Lung (tissue), 12 donors: ENCODE measurements around the gene SFRP5. TPM values are rescaled to one million over a fixed set of nuclear protein-coding genes. Genes with fewer than 3 reads are reported as not detected.
A peak's percentile ranks its signal among the peaks of the same experiment; 100 is the strongest.

Experiments used
- ATAC-seq: fragments of 200-7000 bp; cut with Tn5 transposase; one replicate; pipeline ENCODE4 v1.9.1; 2020; ENCODE audit warnings: moderate number of reproducible peaks; ENCODE audit not compliant: insufficient read depth, low FRiP score
- DNase-seq, 3 donors: peaks; one replicate each; pipeline ENCODE4 v3.0.0-alpha.2; 2013 to 2017
- H3K27ac ChIP-seq, 2 donors: one replicate each; pipeline ENCODE4 v1.5.1; 2013; ENCODE audit warnings: mild to moderate bottlenecking in 2 of 2, moderate library complexity in 2 of 2, control low read depth in 1 of 2, inconsistent platforms in 1 of 2, low read depth in 1 of 2, low read length in 1 of 2
- H3K27me3 ChIP-seq, 3 donors: one replicate each; pipeline ENCODE4 v1.5.1; 2013; ENCODE audit warnings: low read length in 2 of 3; ENCODE audit not compliant: control insufficient read depth in 3 of 3, insufficient read depth in 3 of 3
- H3K36me3 ChIP-seq, 4 donors: one replicate each; pipeline ENCODE4 v1.5.1; 2013; ENCODE audit warnings: low read length in 4 of 4, mild to moderate bottlenecking in 1 of 4, moderate library complexity in 1 of 4; ENCODE audit not compliant: control insufficient read depth in 4 of 4, insufficient read depth in 4 of 4
- H3K4me1 ChIP-seq, 5 donors: one replicate each; pipeline ENCODE4 v1.5.1; 2013; ENCODE audit warnings: low read length in 5 of 5, mild to moderate bottlenecking in 2 of 5, moderate library complexity in 1 of 5; ENCODE audit not compliant: control insufficient read depth in 5 of 5, insufficient read depth in 5 of 5
- H3K4me3 ChIP-seq: one replicate; pipeline ENCODE4 v1.5.1; 2013; ENCODE audit warnings: mild to moderate bottlenecking, control low read depth, moderate library complexity
- H3K9ac ChIP-seq, 2 donors: one replicate each; pipeline ENCODE4 v1.5.1; 2013; ENCODE audit warnings: low read length in 2 of 2, control low read depth in 1 of 2; ENCODE audit not compliant: insufficient read depth in 1 of 2
- H3K9me3 ChIP-seq, 4 donors: one replicate each; pipeline ENCODE4 v1.5.1; 2013; ENCODE audit warnings: low read length in 3 of 4, mild to moderate bottlenecking in 1 of 4, moderate library complexity in 1 of 4; ENCODE audit not compliant: control insufficient read depth in 4 of 4, insufficient read depth in 3 of 4
- WGBS, 2 donors: extraction: QIAGEN DNeasy Blood & Tissue Kit; methylation state at CpG; one replicate each; pipeline ENCODE4 v1.1.7; 2013; 5-methylcytosine and 5-hydroxymethylcytosine counted together
- polyA plus RNA-seq, 2 donors: library from polyadenylated mRNA; stranded (reverse); fragments of 200-250 nt; gene quantifications; one replicate each; pipeline ENCODE4 v1.2.1, GENCODE V29; 2013
- total RNA-seq, 2 donors: library from RNA; depleted of rRNA in 1 of 2; stranded (reverse); fragments of >200 nt in 1 of 2; gene quantifications; one replicate each; pipeline ENCODE4 v1.2.1, GENCODE V29; 2014 to 2021
- TF ChIP-seq, protein P1 (sequence below): IDR thresholded peaks from 2 replicates; pipeline ENCODE4 v1.5.1; 2012; ENCODE audit warnings: mild to moderate bottlenecking; ENCODE audit errors: control extremely low read depth, extremely low read depth
- donor health status: control.
- donor health status: control.
- donor health status: Bipolar disorder and iron deficiency.
- donor health status: healthy.
- donor health status: DM: yes; HTN: yes; CAD: no.

SFRP5 gene
- total and polyA plus RNA-seq, 4 donors: 0.44 to 12.8 (median 1.7) TPM

DNA sequence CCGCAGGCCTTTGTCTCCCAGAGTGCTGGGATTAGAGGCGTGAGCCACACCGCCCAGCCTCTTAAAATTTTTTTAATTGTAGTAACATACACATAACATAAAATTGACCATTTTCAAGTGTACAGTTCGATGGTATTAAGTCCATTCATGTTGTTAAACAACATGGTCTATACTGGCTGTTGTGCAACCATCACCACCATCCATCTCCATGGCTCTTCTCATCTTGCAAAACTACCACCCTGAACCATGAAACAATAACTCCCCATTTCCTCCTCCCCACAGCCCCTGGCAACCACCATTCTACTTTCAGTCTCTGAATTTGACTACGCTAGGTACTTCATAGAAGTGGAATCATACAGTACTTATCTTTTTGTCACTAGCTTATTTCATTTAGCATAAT lies 42.8 kb downstream of the SFRP5 start:
- 77 to 89% methylated on average over 5 of the region's 5 CpGs for WGBS, 2 donors
- H3K27ac ChIP-seq: no peak overlapping the region
- no peaks in the 10 kb centered on the region for H3K27me3 ChIP-seq
- TF ChIP-seq, protein P1, sequence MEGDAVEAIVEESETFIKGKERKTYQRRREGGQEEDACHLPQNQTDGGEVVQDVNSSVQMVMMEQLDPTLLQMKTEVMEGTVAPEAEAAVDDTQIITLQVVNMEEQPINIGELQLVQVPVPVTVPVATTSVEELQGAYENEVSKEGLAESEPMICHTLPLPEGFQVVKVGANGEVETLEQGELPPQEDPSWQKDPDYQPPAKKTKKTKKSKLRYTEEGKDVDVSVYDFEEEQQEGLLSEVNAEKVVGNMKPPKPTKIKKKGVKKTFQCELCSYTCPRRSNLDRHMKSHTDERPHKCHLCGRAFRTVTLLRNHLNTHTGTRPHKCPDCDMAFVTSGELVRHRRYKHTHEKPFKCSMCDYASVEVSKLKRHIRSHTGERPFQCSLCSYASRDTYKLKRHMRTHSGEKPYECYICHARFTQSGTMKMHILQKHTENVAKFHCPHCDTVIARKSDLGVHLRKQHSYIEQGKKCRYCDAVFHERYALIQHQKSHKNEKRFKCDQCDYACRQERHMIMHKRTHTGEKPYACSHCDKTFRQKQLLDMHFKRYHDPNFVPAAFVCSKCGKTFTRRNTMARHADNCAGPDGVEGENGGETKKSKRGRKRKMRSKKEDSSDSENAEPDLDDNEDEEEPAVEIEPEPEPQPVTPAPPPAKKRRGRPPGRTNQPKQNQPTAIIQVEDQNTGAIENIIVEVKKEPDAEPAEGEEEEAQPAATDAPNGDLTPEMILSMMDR: no peak
- H3K9ac ChIP-seq: no peak overlapping the region
- no peaks in the 10 kb centered on the region for H3K9me3 ChIP-seq
- H3K4me3 ChIP-seq: no peak overlapping the region
- peaks cover 0 to 8% (median 0%) of the 10 kb centered on the region in 5 donors for H3K4me1 ChIP-seq
- H3K36me3 ChIP-seq: no peaks in the 10 kb centered on the region
- ATAC-seq (no peak), DNase-seq (no peak)

DNA sequence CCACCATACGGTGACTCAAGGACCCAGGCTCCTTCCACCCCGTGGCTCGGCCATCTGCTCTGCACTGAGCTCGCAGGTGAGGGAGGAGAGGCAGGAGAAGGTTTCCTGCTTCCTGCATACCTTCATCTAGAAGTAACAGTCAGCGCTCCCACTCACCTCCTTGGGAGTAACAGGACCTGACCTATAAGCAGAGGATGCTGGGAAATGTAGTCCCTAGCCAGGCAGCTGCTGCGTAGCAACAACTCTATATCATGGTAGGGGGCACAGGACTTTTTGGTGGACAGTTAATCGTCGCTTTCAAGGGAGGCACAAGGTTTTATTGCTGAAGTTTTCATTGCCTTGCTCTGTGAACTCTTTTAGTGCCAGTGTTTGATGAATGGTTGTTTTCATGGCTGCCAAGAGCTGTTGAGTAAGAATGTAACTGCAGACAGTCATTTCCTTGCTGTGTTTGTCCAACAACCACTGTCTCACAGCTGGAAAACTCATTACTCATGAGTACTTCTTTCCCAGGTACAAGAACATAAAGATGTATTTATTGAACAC lies 45.1 kb downstream of the SFRP5 start:
- WGBS, 2 donors: 53 to 74% methylated on average over 8 of the region's 8 CpGs

DNA sequence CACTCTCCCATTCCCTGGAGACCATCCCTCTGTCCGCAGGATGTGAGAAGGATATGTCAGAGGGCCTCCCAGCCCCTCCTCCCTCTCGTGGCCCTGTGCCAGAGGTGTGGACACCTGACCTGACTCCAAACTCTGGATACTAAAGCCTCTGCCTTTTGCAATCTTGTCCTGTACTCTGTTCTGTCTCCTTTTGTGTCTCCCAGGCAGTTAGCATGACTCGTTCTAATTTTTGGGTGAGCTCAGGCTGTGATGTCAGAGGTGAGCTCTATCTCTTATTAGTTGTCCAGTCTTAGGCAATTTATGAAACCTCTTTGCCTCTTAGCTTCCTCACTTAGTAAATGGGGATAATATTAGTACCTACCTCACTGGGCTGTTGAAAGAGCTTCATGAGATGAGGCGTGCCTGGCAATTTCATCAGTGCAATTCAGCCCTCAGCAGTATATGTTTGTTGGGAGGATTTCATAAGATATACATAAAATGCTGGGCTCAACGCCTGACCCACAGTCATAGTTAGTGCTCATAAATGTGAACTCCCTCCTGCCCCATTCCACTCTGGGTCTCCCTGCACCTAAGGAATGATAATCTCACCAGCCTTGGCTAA lies 47.4 kb downstream of the SFRP5 start:
- TF ChIP-seq, protein P1: no peak

More for the DNA sequence above, 45.1 kb downstream of the SFRP5 start:
- ATAC-seq (peak; percentile 61), DNase-seq (peak; percentile 54 to 89 (median 82))
- Histone ChIP-seq H3K27me3 (no peaks in the 10 kb centered on the region), H3K27ac (peak overlapping the region; percentile 41 to 58), H3K9ac (no peak overlapping the region), H3K4me3 (no peak overlapping the region), H3K36me3 (no peaks in the 10 kb centered on the region), H3K9me3 (no peaks in the 10 kb centered on the region), H3K4me1 (peaks cover 0 to 8% (median 0%) of the 10 kb centered on the region in 5 donors)
- TF ChIP-seq, protein P1: no peak

More for the DNA sequence above, 47.4 kb downstream of the SFRP5 start:
- Histone ChIP-seq H3K36me3 (no peaks in the 10 kb centered on the region), H3K27me3 (no peaks in the 10 kb centered on the region), H3K9me3 (no peaks in the 10 kb centered on the region), H3K4me3 (no peak overlapping the region), H3K4me1 (peaks cover 0 to 8% (median 0%) of the 10 kb centered on the region in 5 donors), H3K27ac (no peak overlapping the region), H3K9ac (no peak overlapping the region)
- DNase-seq (no peak), ATAC-seq (no peak)
- 58 to 64% methylated on average over 5 of the region's 5 CpGs for WGBS, 2 donors
